HG03469 (cell line): ENCODE results near the gene FAM163B.

ENCODE experiments used
- ATAC-seq: cut with Tn5 transposase; IDR thresholded peaks from one replicate; pipeline ENCODE4 v1.9.1; 2021; ENCODE audit warnings: mild to moderate bottlenecking, moderate library complexity, moderate number of reproducible peaks; ENCODE audit not compliant: unreplicated experiment

Gene FAM163B

DNA sequence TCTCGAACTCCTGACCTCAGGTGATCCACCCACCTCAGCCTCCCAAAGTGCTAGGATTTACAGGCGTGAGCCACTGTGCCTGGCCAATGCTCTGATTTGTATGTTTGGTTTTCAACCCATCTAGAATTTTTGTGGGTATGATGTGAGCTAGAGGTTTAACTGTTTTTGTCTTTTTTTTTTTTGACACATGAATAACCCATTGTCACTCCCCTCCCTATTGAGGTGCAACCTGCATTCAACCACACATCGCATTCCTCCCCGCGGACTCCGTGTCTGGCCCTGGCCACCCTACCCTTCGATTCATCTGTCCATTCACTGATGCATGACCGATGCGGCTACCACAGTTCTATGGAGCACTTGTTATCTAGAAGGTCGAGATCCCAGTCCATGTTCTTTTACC, 9.5 kb upstream of the FAM163B start:
- no peak for ATAC-seq

DNA sequence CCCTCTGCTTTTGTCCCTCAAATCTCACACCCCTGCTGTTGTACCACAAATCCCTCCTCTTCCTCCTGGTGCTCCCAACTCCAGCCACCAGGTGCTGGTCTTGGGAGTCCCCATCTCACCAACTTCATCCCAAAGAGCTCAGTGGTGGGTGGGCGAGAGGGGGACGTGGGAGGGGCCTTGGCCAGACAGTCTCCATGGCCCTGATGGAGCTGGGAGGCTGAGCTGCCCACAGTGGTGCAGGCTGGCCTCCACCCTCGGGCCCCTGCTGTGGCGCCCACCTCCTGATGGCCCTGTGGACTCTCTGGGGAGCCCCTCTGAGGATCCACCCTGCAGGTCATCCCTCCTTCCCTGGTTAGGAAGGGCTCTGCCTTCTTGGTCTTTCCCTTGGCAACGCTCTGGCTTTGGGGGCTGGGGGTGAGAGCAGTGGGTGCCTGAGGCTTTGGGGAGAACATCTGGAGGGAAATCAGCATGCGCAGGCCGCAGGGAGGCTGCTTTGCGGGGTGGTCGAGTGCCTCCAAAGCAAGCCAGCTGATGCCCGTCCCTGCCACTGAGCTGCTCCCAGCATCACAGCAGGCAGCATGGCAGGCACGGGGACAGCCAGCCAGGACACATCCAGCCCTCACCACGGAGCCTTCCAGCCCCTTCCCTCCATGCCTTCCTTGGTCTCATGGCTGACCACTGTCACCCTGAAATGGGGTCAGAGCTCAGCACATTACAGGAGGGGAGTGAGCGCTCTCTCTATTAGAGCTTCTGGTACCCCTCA, 7.6 kb upstream of the FAM163B start:
- ATAC-seq = no peak

DNA sequence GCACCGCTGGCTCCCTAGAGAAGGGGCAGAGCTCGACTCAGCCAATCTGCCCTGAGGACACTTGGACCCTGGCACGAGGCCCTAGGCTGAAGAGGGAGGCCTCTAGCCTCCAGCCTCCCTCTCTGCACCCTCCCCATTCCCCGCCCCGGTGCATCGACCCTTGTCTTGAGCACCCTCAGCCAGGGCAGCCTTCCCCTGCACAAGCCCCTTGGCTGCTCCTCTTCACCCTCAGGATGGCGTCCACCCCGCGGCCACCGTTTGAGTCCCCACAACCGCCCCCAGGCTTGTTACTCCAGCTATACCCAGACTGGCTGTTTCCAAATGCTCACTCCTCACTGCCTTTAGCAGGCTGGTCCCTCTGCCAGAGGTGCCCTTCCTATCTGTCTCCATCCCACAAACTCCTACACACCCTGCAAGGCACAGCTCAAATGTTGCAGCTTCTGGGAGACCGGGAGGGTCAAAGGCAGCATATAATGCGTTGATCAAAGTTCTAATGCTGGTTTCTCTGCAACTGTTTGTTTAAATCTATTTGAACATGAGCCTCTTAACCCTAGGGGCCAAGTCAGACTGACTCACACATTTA, 6.5 kb upstream of the FAM163B start:
- ATAC-seq = no peak

DNA sequence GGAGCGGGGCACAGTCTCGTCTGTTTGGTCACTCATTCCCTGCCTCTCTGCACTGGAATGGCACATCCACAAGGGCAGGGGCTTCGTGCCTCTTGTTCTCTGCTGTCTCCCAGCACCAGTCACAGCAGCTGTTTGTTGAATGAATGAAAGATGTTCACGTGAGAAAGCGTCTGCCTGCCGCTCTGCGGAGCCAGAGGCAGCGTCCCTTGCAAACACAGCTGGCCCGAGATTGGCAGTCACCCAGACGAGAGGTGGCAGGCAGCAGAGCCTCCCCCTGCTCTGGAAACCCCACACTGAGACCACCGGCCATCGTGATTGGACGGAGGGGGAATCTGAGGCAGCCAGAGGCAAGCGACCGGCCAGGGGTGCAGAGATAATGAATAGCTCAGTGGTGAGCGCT, 6.0 kb upstream of the FAM163B start:
- ATAC-seq = no peak

DNA sequence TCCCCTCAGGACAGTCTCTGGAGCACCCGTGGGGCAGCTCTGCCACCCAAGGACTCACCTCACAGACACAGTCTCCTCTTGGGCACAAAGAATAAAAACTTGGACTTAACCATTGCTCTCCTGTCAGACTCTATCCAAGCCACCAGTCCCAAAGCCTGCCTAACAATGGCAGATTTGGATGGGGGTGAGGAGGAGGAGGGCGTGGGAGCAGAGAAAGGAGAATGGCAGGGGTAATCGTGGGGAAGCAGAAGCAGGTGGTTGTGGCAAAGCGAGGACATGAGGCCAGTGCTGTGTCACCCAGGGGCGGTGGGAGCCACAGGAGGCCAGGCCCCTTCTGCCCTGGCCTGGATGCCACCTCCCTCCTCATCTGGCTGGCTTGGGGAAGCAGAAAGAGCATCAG, 5.5 kb upstream of the FAM163B start:
- no peak for ATAC-seq

DNA sequence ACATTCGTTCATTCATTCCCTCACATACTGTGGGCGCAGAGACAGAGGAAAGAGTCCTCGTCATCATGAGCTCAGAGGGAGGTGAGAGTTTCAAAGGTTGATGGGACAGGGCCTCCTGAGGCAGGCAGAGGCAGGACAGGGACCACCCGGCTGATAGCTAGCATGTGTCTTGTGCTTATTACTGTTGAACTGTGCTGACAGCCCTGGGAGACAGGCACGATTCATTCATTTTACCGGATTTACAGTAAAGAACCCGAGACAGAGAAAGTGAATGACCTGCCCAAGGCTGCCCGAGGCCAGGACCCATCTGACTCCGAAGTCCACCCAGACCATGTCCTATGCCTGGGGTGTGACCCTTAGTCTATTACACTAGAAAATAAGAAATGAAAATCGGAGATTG, 4.9 kb upstream of the FAM163B start:
- no peak for ATAC-seq

DNA sequence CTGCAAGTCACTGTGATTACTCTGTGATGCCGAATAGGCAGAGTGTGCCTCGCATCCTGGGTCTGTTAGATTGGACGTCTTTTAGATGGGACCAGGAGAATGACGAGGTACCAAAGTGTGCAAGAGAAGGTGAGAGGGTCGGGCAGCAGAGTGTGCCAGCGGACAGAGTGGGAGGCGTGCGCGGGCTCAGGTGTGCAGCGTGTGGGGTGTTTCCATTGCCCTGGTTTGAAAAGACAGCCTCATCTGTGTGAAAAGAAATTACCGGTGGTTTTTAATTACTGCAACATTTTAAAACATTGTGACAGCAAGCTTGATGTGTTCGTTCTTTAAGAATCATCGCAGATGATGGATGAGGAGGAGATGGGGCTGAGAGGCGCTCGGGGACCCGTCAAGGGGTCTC, 4.2 kb upstream of the FAM163B start:
- ATAC-seq = no peak

DNA sequence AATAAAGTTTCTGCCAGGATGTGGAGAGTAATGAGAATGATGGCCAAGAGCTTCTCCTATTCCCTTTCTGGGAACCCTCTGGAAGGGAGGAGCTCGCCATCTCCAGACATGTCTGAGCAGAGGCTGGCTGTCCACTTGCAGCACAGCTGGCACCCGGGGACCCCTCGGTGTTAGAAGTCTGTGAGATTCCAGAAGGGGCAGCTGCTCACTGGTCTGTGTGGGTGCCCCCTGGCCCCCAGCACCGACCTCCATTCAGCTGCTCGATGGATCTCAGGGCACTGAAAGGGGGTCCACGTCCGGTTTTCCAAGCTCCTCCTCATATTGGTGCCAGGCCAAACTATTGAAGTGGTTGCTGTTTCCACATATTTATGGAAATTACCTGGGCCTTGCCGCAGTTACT, 3.6 kb upstream of the FAM163B start:
- ATAC-seq = no peak

DNA sequence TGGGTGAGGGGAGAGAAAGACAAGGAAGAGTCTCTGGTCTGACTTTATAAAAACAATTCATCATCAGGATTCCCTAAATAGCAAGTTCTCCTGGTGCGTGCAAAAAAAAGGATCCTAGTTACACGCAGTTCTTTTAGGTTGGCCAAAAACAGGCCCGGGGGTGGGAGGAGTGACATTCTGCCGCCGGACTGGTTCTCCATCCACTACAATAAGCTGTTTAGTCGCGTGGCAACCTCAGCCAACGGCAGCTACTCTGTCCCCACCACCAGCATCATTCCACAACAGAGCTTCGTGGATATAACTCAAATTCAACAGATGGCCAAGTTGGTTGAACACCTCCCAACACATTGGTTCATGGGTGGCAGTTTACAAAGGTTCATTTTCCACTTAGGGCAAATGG, 2.9 kb upstream of the FAM163B start:
- ATAC-seq = no peak

DNA sequence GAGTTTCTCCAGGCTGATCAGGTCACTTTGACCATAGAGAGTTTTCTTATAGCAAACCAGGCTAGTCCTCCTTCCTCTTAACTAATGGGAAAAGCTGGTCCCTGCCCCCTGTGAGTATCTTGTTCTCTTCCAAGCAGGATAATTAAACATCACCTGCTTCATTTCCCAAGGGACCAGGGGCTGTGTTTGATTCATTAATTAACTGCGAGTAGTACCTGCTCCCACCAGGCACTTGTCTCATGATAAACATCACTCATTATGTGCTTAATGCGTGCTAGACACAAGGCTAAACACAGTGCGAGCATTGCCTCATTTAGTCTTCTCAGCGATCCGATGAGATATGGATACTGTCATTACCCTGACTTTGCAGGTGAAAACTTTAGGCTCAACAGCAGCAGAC, 1.7 kb upstream of the FAM163B start:
- ATAC-seq = no peak

DNA sequence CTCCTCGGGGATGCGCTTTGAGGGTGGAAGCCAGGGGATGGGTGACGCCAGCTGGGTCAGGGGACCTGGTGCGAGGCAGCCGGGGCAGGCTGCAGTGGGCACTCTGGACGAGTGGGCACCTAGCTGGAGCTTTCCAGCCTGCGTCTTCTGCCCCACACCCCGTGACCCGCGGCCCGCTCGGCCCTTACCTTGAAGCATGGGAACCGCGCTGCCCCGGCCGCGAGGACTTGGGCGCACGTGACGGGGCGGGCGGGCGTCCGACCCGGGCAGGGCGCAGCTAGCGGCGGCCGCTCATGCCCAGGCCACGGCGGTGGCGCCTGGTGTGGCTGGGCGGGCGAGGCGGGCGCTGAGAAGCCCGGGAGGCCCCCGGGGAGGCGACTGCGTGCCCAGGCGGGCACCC, 300 bp downstream of the FAM163B start:
- ATAC-seq = no peak

DNA sequence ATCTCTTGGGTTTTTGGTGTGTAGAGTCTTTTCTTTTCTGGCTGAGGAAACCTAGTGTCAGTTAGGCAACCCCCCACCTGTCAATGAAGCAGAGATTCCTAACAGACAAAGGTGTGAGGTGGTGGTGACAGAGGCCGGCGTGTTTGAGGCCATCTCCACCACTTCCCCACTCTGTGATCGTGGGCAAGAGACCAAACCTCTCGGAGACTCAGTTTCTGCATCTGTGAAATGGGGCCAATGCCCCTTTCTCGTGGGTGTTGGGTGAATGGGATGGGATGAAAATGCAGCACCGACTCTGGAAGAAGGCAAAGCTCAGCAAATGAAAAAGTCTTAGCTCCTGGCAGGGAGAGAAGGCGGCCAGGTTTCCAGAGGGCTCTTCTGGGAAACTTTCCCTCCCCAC, 807 bp downstream of the FAM163B start:
- no peak for ATAC-seq

DNA sequence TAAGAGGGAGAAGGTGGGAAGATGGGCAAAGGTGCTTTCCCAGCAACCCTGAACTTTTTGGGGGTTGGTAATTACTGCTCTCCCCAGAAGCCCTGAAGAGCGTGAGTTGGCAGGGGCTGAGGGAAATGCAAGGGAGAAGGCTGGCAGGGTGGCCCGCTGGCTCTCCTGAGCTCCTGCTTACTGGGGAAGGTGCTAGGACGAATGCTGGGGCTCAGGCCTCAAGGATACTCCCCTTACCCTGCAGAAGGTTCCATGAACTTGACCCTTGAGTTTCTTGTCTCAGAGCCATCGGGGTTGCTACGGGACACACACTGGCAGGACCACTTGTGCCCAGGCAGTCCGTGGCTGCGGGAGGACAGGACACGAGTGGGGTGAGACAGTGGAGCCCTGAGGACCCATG, 1.2 kb downstream of the FAM163B start:
- no peak for ATAC-seq

DNA sequence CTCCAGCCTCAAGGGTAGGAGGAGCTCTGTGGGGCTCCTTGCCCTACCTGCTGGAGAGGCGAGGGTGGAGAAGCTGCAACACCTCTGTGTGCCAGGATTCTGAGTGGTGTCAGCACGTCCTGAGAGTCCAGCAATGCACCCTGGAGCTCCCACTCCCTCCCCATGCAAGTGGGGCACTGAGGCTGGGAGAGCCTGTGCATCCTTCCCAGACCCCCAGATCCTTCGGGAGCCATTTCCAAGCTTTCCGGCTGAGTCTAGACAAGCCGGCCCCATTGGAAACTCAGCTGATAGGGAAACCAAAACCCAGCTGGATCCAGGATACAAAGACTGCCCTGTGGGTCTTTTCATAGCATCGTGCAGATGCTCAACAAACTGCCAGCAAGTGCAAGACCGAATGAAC, 1.8 kb downstream of the FAM163B start:
- no peak for ATAC-seq

DNA sequence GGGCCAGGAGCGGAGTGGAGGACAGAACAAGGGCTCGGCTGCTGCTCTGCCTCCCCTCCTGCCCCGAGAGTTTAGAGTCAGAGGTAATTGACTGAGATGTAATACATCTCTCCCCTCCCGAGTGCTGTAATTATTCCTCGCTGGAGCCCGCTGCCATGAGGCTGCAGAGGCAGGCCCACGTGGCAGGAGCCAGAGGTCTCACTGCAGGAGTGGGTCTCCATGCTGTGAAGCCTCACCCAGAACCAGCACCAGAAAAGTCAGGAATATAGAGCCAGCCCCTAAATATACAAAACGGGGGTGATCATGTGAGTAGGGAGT, 2.5 kb downstream of the FAM163B start:
- ATAC-seq = no peak

DNA sequence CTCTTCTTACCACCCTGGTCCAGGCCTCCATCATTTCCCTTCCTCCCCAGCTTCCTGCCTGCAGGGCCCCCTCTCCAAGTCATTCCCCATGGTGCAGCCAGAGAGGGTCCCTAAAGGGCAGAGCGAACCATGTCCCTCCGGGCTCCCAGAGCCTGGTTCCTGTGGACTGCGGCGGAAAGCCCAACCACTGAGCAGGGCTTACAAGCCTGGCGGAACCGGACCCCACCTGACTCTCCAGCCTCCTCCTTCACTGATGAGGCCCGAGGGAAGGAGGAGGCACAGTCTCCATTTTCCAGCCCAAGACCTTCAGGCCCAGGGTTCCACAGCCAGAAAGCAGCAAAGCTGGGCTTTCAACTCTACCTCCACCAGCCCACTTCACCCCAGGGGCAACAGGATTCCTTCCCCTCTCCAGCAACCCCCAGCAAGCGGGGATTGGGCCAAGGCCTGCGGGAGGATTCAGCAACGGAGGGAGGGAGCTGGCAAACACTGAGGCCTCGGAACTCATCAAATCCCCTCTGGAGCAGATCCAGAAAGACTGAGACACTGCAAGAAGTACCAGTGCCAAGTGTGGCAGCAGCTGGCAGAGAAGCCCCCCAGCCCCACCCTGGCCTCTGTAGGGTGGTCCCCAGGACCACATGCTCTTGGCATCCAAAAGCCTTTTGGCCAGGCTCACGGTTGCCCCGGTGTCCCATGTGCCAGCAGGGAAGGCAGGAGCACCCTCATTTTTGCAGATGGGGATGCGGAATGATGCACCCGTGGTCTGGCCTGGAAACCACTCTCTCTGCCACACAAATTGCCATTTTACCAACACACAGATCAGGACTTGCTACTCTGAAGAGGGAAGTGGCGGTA, 3.1 kb downstream of the FAM163B start:
- ATAC-seq = no peak

DNA sequence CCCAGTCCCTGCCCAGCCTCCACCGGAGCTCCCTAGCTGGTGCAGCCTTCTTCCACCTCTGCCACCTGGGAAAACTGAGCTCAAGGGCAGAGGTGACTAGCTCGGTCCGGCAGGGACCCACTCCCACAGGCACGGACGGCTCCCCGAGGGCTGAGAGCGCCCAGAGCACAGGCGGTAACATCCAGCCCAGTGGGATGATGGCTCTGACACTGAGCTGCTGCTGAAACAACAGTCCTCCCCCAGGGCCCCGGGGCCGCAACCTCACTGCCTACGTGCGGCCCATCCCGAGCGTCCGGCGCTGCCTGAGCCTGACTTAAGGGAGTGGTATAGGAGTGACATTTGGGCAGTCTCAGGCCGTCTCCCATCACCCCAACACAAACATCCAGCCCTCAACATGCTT, 3.7 kb downstream of the FAM163B start:
- no peak for ATAC-seq

DNA sequence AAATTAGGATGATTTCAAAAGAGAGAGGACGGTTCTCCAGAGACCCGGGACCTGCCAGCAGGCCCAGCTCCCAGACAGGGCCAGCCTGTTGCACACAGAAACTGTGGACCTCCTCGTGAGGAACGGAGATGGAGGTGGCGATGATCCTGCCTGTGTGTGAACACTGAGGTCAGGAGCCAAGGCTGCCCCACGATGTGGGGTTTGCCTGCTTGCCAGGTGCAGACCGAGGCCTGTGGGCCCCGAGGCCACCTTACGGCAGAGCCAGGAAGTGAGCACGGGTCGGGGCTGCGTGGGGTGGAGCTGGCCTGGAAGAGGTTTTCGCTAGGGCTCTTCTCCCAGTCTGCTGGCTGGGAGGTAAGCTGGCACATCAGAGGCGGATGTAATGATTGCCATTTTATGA, 4.3 kb downstream of the FAM163B start:
- no peak for ATAC-seq

DNA sequence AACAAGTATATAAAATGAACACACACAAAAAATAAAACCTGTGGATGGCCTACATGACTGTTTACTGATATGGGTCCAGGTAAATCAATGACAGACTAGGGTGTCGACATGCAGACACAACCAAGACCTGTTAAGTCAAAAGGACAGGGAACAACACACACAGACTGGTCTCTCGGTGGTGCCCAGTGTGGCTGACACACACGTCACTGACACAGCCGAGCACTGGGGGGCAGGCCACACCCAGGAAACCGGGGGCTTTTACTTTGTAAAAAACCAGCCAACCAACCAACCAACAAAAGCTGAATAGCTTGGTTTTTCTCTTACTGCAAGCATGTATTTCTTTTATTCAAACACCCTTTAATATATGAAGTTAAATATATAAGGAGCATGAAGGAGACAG, 5.0 kb downstream of the FAM163B start:
- ATAC-seq = no peak

DNA sequence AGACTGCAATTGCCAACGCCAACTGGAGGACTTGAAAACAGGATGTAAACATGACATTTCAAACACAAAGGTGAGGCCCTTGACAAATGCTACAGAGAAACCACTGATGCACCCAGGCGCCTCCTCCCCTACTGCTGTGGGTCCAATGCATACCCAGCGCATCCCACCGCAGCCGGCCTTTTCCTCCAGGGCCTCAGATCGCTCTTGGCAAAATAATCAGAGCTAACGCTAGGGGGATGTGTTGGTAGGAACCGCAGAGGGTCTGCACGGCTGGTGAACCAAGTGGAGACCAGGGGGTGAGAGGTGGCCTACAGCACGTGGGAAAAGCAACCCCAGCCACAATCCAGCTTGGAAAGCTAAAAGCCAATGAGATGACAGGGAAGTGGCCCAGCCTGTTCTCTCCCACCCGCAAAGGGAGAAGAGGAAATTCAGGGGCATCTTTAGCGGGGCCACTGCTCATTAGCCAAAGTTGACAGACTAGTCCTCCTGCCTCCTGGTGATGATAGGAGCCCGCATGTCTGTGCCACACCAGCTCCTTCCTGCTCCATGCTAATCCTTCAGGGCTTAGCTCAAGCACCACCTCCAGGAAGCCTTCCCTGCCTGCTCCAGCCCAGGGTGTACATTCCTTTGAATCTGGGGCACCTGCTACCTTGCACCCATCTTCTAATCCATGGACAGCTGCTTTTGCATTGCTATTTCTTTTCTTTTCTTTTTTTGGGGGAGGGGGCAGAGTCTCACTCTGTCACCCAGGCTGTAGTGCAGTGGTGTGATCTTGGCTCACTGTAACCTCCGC, 5.9 kb downstream of the FAM163B start:
- no peak for ATAC-seq

DNA sequence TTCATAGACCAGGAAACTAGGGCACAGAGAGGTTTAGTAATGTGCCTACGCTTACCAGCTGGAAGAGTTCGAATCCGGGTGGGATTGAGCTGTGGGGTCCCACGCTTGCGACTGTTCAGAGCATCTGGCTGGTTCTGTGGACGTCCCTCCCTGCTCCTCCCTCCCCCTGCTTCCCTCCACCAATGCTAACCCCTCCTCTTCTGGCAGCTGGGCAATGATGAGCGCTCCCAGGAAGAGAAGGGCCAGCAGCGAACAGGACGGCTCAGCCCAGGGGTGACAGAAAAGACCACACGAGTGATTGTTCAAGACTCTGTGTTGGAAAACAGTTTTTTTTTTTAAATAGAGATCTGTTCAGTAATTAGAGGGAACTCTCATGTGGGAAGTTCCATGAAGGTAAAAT, 6.9 kb downstream of the FAM163B start:
- ATAC-seq = no peak
